HG03139 (cell line): ENCODE results near the gene AKT1.
A peak's percentile ranks its signal among the peaks of the same experiment; 100 is the strongest.
"Not testable (repeated sequence)": the region's sequence is repeated elsewhere in the genome, so short reads cannot be mapped to it uniquely, and the experiment has no call there.

ENCODE experiments used
- ATAC-seq: cut with Tn5 transposase; IDR thresholded peaks from one replicate; pipeline ENCODE4 v1.9.1; 2021; ENCODE audit not compliant: unreplicated experiment

AKT1 gene

DNA sequence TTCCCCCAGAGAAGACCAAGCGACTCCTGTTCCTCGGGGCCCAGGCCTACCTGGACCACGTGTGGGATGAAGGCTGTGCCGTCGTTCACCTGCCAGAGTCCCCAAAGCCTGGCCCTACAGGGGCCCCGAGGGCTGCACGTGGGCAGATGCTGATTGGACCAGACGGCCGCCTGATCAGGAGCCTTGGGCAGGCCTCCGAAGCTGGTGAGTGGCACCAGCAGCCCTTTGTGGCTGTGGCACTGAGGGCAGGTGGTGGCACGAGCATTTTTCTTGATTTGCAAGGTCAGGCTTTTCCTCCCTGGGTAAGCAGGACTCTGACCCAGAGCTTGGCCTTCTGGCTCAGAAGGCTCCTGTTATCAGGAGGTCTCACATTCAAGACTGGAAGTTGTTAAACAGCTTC lies 39.9 kb downstream of the AKT1 start:
- ATAC-seq, result no peak

DNA sequence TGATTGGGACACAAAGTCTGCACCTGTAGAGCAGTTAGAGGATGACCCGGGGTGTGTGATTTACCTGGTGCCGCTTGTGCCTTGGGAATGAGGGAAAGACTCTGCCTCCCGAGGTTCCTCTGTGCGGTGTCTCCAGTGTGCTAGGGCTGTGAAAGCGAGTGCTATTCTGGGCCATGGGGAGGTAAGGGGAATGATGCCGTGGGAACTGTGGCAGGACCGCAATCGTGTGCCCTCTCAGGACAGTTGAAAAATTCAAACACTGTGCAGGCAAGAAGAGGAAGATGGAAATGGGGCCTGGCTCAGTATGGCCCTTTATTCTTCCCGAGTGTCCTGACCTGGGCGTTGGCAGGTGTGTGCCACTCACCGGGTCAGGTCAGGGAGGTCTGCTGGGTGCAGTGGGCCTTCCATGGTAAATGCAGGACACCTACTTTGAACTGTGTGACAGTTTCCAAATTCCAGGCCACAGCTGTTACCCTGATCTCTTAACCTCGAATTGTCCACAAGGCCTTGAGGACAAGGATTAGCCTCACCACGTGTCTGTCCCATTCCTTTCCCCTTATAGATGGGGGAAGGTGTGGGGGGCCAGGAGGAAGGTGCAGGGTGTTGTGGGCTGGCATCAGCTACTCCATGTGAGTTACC lies 41.2 kb downstream of the AKT1 start:
- no peak for ATAC-seq

DNA sequence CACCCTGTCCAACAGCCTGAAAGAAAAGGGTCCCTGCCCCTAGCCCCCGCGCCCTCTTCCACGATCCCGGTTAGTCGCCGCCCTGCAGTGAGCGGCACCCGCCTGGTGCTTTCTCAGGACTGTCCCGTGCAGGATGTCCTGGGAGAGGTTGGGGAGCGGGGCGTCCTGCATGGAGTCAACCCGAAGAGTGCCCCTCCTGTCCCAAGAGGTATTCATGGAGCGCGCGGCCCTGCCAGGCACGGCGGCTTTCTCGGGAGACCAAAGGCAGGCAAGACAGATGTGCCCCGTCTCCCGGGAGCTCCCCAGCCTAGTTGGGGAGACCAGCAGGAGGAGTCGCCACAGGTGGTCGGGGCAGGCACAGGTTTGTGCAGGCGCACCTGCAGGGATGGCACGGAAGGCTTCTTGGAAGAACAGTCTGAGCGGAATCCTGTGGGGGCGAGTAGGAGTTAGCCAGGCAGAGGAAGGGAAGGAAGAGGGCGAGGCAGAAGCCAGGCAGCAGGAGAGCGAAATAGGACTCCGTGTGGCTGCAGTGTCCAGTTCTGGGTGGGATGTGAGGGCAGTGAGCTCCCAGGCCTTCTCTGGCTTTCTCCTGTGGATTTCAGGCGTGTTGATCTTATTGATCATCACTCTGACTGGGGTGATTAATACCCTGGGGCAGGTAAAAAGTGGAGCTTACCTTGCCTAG lies 41.9 kb downstream of the AKT1 start:
- no peak for ATAC-seq

DNA sequence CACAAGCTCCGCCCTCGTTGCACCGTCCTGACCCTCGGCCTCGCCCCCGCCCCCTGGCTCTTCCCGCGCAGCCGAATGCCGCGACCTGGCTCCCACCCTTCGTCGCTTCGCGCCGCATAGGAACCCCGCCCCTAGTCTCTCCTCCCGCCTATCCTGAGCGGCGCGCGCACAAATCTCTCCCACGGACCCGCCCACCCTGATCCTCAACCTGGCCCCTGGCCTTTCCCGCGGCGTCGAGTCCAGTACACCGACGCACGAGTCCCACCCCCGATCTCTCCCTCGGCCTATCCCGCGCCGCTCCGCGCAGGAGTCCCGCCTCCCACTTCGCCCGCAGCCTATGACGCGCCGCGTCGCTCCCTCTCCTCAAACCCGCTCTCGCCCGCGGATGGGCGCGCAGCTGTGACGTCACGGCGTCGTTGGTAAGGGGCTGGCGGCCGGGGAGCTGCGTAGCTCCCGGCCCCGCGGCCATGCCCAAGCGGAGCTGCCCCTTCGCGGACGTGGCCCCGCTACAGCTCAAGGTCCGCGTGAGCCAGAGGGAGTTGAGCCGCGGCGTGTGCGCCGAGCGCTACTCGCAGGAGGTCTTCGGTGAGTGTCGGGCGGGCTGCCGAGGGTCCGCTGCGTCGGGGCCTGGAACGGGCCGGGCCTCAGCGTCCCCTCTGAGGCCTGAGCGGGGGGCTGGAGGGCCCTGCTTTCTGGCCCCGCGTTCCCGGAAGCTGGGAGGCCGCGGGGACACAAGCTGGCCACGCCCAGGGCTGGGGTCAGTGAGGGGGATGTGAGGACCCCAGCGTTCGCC lies 42.6 kb downstream of the AKT1 start, which contains the start of gene SIVA1:
SIVA1 (plus strand) TSS at position 413 of the 793 bp plus-strand sequence; CDS start at position 468, 55 bp downstream.
- peak; percentile 78 for ATAC-seq

DNA sequence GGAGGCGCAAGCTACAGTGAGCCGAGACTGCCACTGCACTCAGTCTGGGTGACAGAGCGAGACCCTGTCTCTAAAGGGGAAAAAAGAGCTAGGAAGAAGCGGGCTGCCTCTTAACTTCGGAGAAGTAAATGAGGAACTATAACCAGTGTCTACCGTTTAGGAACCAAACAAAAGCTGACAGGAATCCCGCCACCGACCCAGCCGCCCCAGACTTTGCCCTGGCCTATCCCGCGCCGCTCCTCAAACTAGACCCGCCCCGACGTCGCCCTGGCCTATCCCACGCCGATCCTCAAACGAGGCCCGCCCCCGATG lies 43.2 kb downstream of the AKT1 start:
- ATAC-seq, result peak; percentile 1

DNA sequence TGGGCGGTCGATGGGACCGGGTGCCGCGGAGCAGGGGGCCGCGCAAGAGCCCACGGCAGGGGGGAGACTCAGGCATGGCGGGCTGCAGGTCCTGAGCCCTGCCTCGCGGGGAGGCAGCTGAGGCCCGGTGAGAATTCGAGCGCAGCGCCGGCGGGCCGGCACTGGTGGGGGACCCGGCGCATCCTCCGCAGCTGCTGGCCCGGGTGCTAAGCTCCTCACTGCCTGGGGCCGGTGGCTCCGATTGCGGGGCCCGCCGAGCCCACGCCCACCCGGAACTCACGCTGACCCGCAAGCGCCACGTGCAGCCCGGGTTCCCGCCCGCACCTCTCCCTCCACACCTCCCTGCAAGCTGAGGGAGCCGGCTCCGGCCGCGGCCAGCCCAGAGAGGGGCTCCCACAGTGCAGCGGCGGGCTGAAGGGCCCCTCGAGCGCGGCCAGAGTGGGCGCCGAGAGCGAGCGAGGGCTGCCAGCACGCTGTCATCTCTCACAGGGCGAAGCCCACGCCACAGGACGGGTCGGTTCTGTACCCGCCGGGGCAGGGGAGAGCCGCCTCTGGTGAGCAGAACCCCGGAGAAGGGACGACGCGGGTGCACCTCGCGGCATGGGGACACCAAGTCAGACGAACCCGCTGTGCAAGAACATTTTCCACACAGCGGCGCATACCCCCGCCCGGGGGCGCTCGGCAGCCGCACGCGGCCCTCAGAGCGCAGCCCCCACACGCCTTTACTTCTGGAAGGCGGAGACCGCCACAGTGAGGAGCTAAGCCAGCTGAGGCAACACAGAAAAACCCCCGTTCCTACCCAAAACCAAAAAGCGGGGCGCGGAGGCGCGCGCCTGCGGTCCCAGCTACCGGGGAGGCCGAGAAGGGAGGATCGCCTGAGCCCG lies 43.8 kb downstream of the AKT1 start:
- ATAC-seq, result no peak

DNA sequence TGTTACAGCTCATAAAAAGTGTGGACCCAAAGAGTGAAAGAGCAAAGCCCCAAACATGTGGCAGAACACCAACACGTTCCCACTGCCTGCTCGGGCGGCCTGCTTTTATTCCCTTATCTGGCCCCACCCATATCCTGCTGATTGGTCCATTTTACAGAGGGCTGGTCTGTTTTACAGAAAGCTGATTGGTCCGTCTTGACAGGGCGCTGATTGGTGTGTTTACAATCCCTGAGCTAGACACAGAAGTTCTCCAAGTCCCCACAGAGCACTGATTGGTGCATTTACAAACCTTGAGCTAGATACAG lies 44.8 kb downstream of the AKT1 start:
- not testable (repeated sequence) for ATAC-seq

DNA sequence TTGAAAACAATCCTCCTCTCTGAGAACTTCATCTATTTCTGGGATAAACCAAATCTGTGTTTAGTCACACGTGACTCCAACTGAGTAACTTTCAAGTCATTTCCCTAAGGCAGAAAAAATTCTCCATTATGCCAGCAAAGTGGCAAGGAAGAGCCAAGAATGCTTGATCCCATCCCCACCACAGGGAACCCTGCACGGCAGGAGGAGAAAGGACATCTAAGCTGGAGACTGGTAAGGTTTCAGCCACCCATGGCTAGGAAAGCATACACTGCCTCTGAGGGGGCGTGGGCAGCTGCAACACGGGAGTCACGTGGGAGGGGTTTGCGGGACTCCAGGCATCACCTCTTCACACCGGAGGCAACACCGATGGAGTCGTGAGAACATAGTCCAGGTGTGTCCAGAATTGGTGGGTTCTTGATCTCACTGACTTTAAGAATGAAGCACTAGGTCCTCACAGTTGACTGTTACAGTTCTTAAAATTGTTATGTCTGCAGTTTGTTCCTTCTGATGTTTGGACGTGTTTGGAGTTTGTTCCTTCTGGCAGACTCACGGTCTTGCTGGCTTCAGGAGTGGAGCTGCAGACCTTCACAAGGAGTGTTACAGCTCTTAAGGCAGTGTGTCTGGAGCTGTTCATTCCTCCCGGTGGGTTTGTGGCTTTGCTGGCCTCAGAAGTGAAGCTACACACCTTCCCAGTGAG lies 45.3 kb downstream of the AKT1 start:
- ATAC-seq, result no peak

DNA sequence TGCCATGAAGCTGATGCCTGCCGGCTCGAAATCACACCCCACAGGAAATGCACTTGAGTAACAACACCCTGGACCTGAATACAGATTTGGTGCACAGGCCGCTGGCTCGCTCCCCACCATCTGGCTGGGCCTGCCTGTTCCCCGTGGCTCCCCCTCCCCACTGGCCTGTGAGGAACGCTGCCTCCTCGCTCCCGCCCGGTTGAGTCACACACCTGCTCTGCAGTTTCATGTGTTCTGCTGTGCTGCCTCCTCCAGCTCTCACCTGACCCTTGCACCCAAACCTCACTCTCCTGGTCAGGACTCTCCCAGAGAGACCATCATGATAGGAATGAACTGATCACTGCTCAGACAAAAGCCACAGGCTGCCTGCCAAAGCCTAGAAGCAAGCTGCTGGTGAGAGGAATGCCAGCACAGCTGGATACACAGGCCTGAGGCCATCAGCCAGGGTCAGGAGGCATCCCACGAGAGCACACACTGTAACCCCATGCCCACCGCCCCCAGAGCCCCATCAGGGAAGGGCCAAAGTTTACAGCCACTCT lies 46.4 kb downstream of the AKT1 start:
- no peak for ATAC-seq

DNA sequence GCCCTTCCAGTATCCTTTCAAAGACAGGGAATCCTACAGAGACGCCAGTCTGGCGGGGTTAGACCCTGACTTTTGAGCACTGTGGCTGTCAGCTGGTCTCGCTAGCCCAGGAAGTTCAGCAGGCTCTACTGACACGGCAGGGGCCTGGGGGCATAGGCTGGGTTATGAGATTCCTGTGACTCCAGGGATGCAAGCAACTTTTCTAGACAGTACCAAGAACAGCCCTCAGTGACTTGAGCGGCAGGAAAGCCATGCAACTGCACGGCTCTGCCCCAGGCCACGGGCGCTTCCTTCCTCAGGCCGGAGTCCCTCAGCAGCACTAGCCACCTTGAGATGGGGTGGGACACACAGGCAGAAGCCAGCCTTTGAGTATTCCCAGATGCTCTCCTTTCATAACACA lies 47.7 kb downstream of the AKT1 start:
- ATAC-seq, result no peak

DNA sequence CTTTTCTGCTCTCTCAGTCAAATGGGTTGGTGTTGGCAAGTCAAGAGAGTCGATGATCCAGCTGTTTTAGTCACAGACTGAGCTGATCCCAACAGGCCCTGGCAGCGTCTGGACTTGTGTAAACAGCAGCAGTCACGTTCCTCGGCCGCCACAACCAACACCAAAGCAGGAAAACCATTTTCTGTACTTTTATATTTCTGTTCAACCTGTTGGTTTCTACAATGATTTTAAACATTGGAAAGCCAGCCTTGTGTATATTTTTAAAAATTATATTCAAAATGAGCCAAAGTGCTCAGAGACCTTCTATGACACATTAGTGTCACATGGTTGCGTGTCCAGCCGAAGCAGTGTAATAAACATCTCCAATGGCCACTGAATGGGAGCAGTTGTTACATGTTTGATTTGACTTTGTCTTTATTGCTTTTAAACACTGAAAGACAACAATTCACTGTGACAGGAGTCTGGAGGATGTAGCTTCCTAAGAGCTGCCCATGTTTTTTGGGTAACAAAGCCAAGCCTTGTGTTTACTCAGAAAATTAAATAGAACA lies 48.5 kb downstream of the AKT1 start:
- no peak for ATAC-seq

DNA sequence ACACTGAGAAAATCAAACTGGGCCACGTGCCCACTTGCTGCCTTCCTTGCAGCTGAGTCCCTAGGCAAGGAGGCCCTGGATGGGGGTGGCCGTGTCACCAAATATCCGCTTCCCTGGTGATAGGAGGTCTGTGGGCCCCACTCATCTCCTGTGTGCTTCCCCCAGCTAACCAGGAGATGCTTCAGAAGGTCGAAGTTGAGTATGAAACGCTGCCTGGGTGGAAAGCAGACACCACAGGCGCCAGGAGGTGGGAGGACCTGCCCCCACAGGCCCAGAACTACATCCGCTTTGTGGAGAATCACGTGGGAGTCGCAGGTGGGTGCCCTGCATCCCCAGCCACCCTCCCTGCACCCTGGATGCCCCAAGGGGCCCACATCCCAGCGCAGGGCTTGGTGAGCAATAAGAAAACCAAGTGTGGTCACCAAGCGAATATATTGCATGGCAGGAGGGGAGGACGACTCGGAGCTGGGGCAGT lies 49.4 kb downstream of the AKT1 start:
- ATAC-seq, result no peak

DNA sequence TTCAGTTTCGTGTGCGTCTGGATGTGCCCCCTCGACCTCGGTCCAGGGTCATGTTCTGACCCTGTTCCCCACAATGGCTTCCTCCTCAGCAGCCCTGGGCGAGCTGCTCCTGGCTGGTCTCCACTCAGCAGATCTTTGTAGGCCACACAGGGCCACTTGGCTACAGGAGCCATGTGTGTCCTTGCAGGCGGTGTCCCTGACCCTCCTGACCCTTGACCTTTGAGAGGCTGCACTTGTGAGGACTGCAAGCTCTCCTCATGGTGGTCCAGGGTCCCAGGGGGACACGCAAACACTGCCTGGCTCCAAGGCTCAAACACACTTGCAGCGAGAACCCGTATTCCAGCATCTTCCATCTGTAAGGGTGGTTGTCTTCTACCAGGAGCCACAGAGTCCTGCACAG lies 50.1 kb downstream of the AKT1 start:
- no peak for ATAC-seq

DNA sequence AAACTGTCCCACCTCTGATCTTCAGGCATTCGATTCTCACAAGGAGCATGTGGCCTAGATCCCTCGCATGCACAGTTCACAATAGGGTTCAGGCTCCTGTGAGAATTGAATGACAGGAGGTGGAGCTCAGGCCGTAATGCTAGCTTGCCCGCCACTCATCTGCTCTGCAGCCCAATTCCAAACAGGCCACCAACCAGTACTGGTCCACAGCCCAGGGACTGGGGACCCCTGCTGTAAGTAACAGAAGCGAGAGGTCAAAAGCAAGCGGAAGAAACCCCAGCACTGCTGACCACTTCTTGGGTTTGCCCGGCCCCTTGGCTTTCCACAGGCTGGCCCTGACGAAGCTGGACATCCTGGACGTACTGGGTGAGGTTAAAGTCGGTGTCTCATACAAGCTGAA lies 51.1 kb downstream of the AKT1 start:
- no peak for ATAC-seq

DNA sequence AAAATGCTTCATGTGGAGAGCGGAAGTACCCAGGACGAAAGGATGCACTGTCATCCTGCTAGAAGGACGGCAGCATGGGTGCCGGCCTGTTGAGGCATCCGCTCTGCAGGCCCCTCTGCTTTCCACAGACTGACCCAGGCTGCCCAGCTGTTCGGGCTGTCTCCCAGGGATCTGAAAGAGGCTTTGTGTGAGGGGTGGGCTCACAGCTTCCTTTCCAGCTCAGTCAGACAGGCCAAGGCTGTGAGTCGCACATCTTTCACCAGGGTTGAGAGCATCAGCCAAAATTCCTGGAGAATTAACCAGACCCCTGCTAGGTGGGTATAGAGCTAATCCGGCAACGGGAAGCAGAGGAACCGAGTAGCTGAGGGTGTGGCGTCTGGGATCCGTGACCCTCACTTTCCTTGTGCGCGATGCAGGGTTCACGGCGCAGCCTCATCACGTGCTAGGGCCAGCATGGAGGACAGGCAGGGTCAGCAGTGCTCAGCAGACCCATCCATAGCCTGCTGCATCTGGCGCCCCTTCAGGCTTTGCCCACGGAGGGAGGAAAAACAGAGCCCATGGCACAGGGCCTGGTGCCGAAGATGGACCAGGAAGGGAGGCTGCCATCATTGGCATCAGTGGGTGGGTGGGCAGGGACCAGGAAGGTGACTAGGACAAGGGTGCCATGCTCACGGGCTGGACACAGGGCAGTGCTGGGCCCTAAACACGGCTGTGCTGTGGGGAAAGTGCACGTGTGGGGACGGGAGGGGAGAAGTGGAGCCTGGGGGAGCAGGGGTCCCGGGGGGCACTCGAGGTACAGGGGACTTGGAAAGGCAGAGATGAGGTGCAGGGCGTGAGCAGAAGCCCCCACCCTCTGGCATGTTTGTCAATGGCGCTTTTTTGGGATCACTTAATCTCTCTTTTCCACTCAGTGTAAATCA lies 51.8 kb downstream of the AKT1 start:
- no peak for ATAC-seq

DNA sequence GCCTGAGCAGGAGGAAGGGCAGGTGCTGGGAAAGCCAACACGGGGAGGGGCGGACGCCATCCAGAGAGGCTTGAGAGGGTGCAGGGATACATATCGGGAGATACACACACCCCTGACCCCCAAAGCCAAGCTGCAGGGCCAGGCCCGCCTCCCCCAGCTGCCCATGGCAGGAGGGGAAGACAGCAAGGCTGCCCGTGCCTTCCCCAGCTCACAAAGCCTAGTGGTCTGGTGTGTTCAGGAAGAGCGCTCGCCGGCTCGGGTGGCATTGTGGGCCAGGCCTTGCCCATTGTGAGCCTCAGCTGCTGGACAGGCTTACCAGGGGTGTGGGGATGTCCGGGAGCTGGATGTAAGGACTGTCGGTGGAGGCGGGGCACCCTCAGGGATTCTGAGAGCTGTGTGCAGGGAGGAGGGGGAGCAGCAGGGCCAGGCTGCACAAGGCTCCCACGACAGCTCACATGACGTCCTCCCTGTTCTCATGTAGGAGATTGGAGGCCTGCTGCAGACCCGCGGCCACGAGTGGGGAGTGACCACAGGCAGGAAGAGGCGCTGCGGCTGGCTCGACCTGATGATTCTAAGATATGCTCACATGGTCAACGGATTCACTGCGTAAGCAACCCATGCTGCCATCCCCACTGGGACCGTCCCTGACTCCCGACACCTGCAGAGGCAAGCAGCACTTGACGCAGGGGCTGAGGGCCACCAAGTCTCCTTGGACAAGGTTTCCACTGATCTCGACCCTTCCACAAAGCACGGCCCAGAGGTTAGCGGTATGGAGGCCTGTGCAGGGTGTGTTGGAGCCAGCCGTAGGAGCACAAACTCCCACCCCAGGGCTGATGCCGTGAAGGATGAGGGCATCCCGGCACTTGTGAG lies 52.7 kb downstream of the AKT1 start:
- ATAC-seq, result no peak

DNA sequence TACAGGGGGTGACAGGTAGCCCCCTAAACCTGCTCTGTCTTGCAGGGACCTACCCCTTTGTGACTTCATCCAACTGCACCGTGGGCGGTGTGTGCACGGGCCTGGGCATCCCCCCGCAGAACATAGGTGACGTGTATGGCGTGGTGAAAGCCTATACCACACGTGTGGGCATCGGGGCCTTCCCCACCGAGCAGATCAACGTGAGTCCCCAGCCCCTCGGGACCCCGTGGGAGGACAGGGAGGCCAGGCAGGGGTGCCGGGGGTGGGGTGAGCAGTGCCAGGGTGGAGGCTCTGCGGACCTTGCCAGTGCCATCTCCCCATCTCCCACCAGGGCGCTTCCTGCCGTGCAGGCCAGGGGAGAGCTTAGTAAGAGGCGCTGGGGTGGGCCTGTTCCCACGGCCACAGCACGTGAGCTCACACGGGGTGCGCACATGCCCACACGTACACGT lies 53.7 kb downstream of the AKT1 start:
- no peak for ATAC-seq
